Nephron progenitor cell (in vitro differentiated cells): ENCODE measurements around the gene COX7A1.
"Not testable (repeated sequence)": the region's sequence is repeated elsewhere in the genome, so short reads cannot be mapped to it uniquely, and the experiment has no call there.

Experiments used
- DNase-seq: peaks from one replicate; pipeline ENCODE4 v3.0.0; 2021
- H3K27ac Mint-ChIP-seq: 2 replicates; pipeline ENCODE4 v1.8.0; 2021; ENCODE audit warnings: mild to moderate bottlenecking, moderate library complexity, mixed read lengths
- H3K27me3 Mint-ChIP-seq: 2 replicates; pipeline ENCODE4 v1.8.0; 2021; ENCODE audit warnings: mild to moderate bottlenecking, low read depth, mixed read lengths; ENCODE audit not compliant: poor library complexity
- H3K36me3 Mint-ChIP-seq: 2 replicates; pipeline ENCODE4 v1.8.0; 2021; ENCODE audit warnings: low read depth, mixed read lengths
- H3K4me1 Mint-ChIP-seq: 2 replicates; pipeline ENCODE4 v1.8.0; 2021; ENCODE audit warnings: mixed read lengths
- H3K4me3 Mint-ChIP-seq: 2 replicates; pipeline ENCODE4 v1.8.0; 2021; ENCODE audit warnings: mild to moderate bottlenecking, moderate library complexity, mixed read lengths
- H3K9me3 Mint-ChIP-seq: 2 replicates; pipeline ENCODE4 v1.8.0; 2021; ENCODE audit warnings: mild to moderate bottlenecking, moderate library complexity, mixed read lengths
- CTCF ChIP-seq: fragments of 200-600 bp; sonication (generic); IDR thresholded peaks from 2 replicates; pipeline ENCODE4 v1.5.0; 2021; ENCODE audit warnings: antibody characterized with exemption

COX7A1 gene

GRCh38 chr19:36152352-36153091, at the start of gene COX7A1:
TSS of gene COX7A1 (minus strand) at chr19:36152447. CDS start at chr19:36152407, 40 bp downstream.
- no peak within 1 kb of the TSS for H3K4me3 Mint-ChIP-seq
- H3K9me3 Mint-ChIP-seq = no peaks in the 10 kb centered on the region
- H3K4me1 Mint-ChIP-seq = peaks cover 26% of the 10 kb centered on the region
- peak within 1 kb of the TSS; percentile 45 for H3K27ac Mint-ChIP-seq
- H3K36me3 Mint-ChIP-seq = peaks cover 39% of the 10 kb centered on the region
- DNase-seq = no peak
- H3K27me3 Mint-ChIP-seq = no peaks in the 10 kb centered on the region
- TF ChIP-seq CTCF = no peak

- TF ChIP-seq CTCF = no peak
- H3K27ac Mint-ChIP-seq = peak overlapping the region; percentile 19
- H3K9me3 Mint-ChIP-seq = no peaks in the 10 kb centered on the region
- H3K4me3 Mint-ChIP-seq = no peak overlapping the region
- H3K27me3 Mint-ChIP-seq = no peaks in the 10 kb centered on the region
- H3K4me1 Mint-ChIP-seq = no peaks in the 10 kb centered on the region
- no peak for DNase-seq
- H3K36me3 Mint-ChIP-seq = no peaks in the 10 kb centered on the region
These were observed 49.4 kb upstream of the COX7A1 start for GRCh38 chr19:36201684-36202083.

- H3K27me3 Mint-ChIP-seq = no peaks in the 10 kb centered on the region
- no peak overlapping the region for H3K27ac Mint-ChIP-seq
- H3K9me3 Mint-ChIP-seq = no peaks in the 10 kb centered on the region
- no peaks in the 10 kb centered on the region for H3K4me1 Mint-ChIP-seq
- H3K4me3 Mint-ChIP-seq = no peak overlapping the region
- no peak for TF ChIP-seq CTCF
- DNase-seq = no peak
- H3K36me3 Mint-ChIP-seq = peaks cover 18% of the 10 kb centered on the region
These were observed 45.9 kb upstream of the COX7A1 start for GRCh38 chr19:36198119-36198518.

- DNase-seq = no peak
- H3K36me3 Mint-ChIP-seq = peaks cover 32% of the 10 kb centered on the region
- H3K4me1 Mint-ChIP-seq = no peaks in the 10 kb centered on the region
- H3K27ac Mint-ChIP-seq = no peak overlapping the region
- no peaks in the 10 kb centered on the region for H3K9me3 Mint-ChIP-seq
- no peaks in the 10 kb centered on the region for H3K27me3 Mint-ChIP-seq
- no peak overlapping the region for H3K4me3 Mint-ChIP-seq
- no peak for TF ChIP-seq CTCF
These were observed 44.0 kb upstream of the COX7A1 start for GRCh38 chr19:36196249-36196648.

- not testable (repeated sequence) for H3K4me1 Mint-ChIP-seq, H3K9me3 Mint-ChIP-seq, DNase-seq, H3K4me3 Mint-ChIP-seq, H3K27me3 Mint-ChIP-seq, H3K27ac Mint-ChIP-seq
- peaks cover 42% of the 10 kb centered on the region for H3K36me3 Mint-ChIP-seq
These were observed 34.5 kb upstream of the COX7A1 start for GRCh38 chr19:36186722-36187121.

GRCh38 chr19:36183245-36183628, 31.0 kb upstream of the COX7A1 start:
- Mint-ChIP-seq H3K9me3 (no peaks in the 10 kb centered on the region), H3K27me3 (no peaks in the 10 kb centered on the region), H3K27ac (peak overlapping the region; percentile 70), H3K36me3 (peaks cover 27% of the 10 kb centered on the region), H3K4me1 (no peaks in the 10 kb centered on the region), H3K4me3 (no peak overlapping the region)
- no peak for TF ChIP-seq CTCF
- DNase-seq = no peak
